ENCODE measurements around the gene PAPPA2.

PAPPA2 gene

DNA sequence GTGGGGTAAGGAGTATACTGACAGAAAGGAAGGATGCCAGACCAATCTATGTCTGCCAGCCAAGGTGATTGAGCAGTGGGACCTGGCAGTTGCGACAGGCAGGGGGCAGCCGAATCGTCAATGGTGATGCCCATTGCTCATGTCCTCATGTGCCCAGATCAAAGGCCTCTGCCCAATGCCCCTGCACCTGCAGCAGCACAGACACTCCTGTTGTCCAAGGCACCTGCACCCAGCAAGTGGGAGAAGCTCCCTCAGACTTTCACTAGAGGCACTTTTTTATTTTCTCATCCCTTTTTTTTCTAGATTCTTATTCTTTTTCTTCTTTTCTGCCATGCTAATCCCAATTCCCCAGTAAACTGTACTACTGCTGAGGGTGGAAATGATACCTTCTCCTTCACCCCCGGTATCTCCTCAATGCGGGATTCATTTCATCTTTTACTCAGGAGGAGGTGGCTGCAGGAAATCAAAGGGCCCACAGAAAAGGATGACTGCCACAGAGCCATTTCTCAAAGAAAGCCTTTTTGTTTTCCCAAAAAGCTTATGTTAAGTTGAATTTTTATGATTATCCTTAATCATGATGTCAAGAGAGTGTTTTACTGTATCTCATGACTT is 332.0 kb downstream of the PAPPA2 start:
- Histone ChIP-seq H3K9me3 (replicated peaks in 1 of 11) (no peaks in the 10 kb centered on the region), H3K4me3 (no peak overlapping the region), H3K4me2 (no peak overlapping the region), H3K27ac (no peak overlapping the region), H4K20me1 (no peaks in the 10 kb centered on the region), H3K9ac (no peak overlapping the region), H3K36me3 (no peaks in the 10 kb centered on the region), H3K27me3 (no peaks in the 10 kb centered on the region), H3K4me1 (peaks cover 0 to 5% (median 0%) of the 10 kb centered on the region in 10 experiments; a peak in 1 of 20 replicates)
- TF ChIP-seq Cebpa-rat (IDR thresholded peaks at IDR 0.05): no peak

- no peaks in the 10 kb centered on the region for H3K27me3 ChIP-seq
- TF ChIP-seq Cebpa-rat (IDR thresholded peaks at IDR 0.05): no peak
- no peak overlapping the region for H3K4me3 ChIP-seq
- no peak overlapping the region for H3K4me2 ChIP-seq
- H3K36me3 ChIP-seq: no peaks in the 10 kb centered on the region
- H3K9me3 ChIP-seq (replicated peaks in 1 of 11): no peaks in the 10 kb centered on the region
- no peak overlapping the region for H3K9ac ChIP-seq
- H4K20me1 ChIP-seq: no peaks in the 10 kb centered on the region
- no peak overlapping the region for H3K27ac ChIP-seq
- H3K4me1 ChIP-seq: peaks cover 0 to 5% (median 0%) of the 10 kb centered on the region in 10 experiments; a peak in 1 of 20 replicates
Observed at GRCh38 chr1:176795929-176796328, 333.0 kb downstream of the PAPPA2 start.

DNA sequence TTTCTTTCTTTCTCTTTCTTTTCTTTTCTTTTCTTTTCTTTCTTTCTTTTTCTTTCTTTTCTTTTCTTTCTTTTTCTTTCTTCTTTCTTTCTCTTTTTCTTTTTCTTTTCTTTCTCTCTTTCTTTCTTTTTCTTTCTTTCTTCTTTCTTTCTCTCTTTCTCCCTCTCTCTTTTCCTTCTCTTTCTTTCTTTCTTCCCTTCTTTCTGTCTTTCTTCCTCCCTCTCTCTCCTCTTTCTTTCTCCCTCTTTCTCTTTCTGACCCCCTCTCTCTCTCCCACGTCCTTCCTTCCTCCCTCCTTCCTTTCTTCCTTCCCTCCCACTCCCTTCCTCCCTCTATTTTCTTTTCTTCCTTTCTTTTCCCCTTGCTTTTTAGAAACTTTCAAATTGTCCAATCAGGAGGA is 333.6 kb downstream of the PAPPA2 start:
- no peaks in the 10 kb centered on the region for H3K27me3 ChIP-seq
- no peak overlapping the region for H3K9ac ChIP-seq
- no peaks in the 10 kb centered on the region for H3K9me3 ChIP-seq (replicated peaks in 1 of 11)
- H3K36me3 ChIP-seq: no peaks in the 10 kb centered on the region
- no peaks in the 10 kb centered on the region for H4K20me1 ChIP-seq
- no peak overlapping the region for H3K4me2 ChIP-seq
- no peak overlapping the region for H3K27ac ChIP-seq
- H3K4me3 ChIP-seq: no peak overlapping the region
- no peak for TF ChIP-seq Cebpa-rat (IDR thresholded peaks at IDR 0.05)
- H3K4me1 ChIP-seq: peaks cover 0 to 5% (median 0%) of the 10 kb centered on the region in 10 experiments; a peak in 1 of 20 replicates

GRCh38 chr1:176799327-176799726 is 336.4 kb downstream of the PAPPA2 start:
- Histone ChIP-seq H3K27ac (no peak overlapping the region), H3K4me3 (no peak overlapping the region), H3K9me3 (replicated peaks in 1 of 11) (no peaks in the 10 kb centered on the region), H3K27me3 (no peaks in the 10 kb centered on the region), H3K4me1 (peaks cover 0 to 5% (median 0%) of the 10 kb centered on the region in 10 experiments; a peak in 1 of 20 replicates), H3K36me3 (no peaks in the 10 kb centered on the region), H4K20me1 (no peaks in the 10 kb centered on the region), H3K9ac (no peak overlapping the region), H3K4me2 (peak overlapping the region in 2 of 11 experiments; percentile 33 to 36; a peak in 3 of 22 replicates)
- TF ChIP-seq Cebpa-rat (IDR thresholded peaks at IDR 0.05): no peak

- H3K27me3 ChIP-seq: no peaks in the 10 kb centered on the region
- no peaks in the 10 kb centered on the region for H3K9me3 ChIP-seq (replicated peaks in 1 of 11)
- H3K9ac ChIP-seq: no peak overlapping the region
- H3K27ac ChIP-seq: no peak overlapping the region
- H3K4me1 ChIP-seq: peaks cover 0 to 5% (median 0%) of the 10 kb centered on the region in 10 experiments; a peak in 1 of 20 replicates
- no peaks in the 10 kb centered on the region for H3K36me3 ChIP-seq
- no peaks in the 10 kb centered on the region for H4K20me1 ChIP-seq
- H3K4me3 ChIP-seq: no peak overlapping the region
- H3K4me2 ChIP-seq: no peak overlapping the region
- TF ChIP-seq Cebpa-rat (IDR thresholded peaks at IDR 0.05): no peak
Observed at GRCh38 chr1:176800978-176801513, 338.1 kb downstream of the PAPPA2 start.

GRCh38 chr1:176801514-176802020 is 338.6 kb downstream of the PAPPA2 start:
- no peaks in the 10 kb centered on the region for H3K36me3 ChIP-seq

DNA sequence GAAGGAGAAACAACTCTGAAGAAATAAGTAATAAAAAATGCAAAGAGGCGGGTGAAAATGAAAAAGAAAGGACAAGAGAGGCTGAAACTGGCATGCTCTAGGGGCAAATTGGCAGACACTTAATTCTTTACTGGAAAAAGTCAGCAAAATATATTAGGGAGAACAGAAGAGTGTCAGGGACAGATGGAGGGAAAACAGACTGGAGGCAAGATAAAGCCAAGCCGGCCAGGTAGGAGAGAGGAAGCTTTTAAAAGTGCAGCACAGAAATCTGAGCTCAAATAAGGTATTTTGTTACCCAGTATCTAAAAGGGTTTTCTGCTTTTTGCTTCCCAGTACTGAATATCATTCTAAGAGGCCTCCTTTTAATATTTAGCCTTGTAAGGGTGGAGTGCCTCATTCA is 339.3 kb downstream of the PAPPA2 start:
- H3K27ac ChIP-seq: no peak overlapping the region

More at GRCh38 chr1:176801514-176802020, 338.6 kb downstream of the PAPPA2 start:
- Histone ChIP-seq H3K4me3 (no peak overlapping the region), H3K27me3 (no peaks in the 10 kb centered on the region), H4K20me1 (no peaks in the 10 kb centered on the region), H3K9ac (no peak overlapping the region), H3K4me2 (no peak overlapping the region), H3K9me3 (replicated peaks in 1 of 11) (no peaks in the 10 kb centered on the region), H3K27ac (no peak overlapping the region), H3K4me1 (peaks cover 0 to 5% (median 0%) of the 10 kb centered on the region in 10 experiments; a peak in 1 of 20 replicates)
- no peak for TF ChIP-seq Cebpa-rat (IDR thresholded peaks at IDR 0.05)

GRCh38 chr1:176803042-176803441 is 340.1 kb downstream of the PAPPA2 start:
- Histone ChIP-seq H3K27me3 (no peaks in the 10 kb centered on the region), H3K9me3 (replicated peaks in 1 of 11) (no peaks in the 10 kb centered on the region), H3K4me2 (no peak overlapping the region), H3K27ac (no peak overlapping the region), H3K4me1 (peaks cover 0 to 5% (median 0%) of the 10 kb centered on the region in 10 experiments; a peak in 1 of 20 replicates), H3K4me3 (no peak overlapping the region), H3K36me3 (no peaks in the 10 kb centered on the region), H3K9ac (no peak overlapping the region), H4K20me1 (no peaks in the 10 kb centered on the region)
- TF ChIP-seq Cebpa-rat (IDR thresholded peaks at IDR 0.05): no peak

More for the DNA sequence above, 339.3 kb downstream of the PAPPA2 start:
- Histone ChIP-seq H4K20me1 (no peaks in the 10 kb centered on the region), H3K4me1 (peaks cover 0 to 5% (median 0%) of the 10 kb centered on the region in 10 experiments; a peak in 1 of 20 replicates), H3K27me3 (no peaks in the 10 kb centered on the region), H3K4me3 (no peak overlapping the region), H3K9ac (no peak overlapping the region), H3K36me3 (no peaks in the 10 kb centered on the region), H3K9me3 (replicated peaks in 1 of 11) (no peaks in the 10 kb centered on the region), H3K4me2 (no peak overlapping the region)
- TF ChIP-seq Cebpa-rat (IDR thresholded peaks at IDR 0.05): no peak

- no peak overlapping the region for H3K4me3 ChIP-seq
- H3K4me1 ChIP-seq: peaks cover 0 to 5% (median 0%) of the 10 kb centered on the region in 10 experiments; a peak in 1 of 20 replicates
- H4K20me1 ChIP-seq: no peaks in the 10 kb centered on the region
- no peaks in the 10 kb centered on the region for H3K27me3 ChIP-seq
- no peak overlapping the region for H3K4me2 ChIP-seq
- no peaks in the 10 kb centered on the region for H3K36me3 ChIP-seq
- TF ChIP-seq Cebpa-rat (IDR thresholded peaks at IDR 0.05): no peak
- H3K9me3 ChIP-seq (replicated peaks in 1 of 11): no peaks in the 10 kb centered on the region
- no peak overlapping the region for H3K9ac ChIP-seq
- no peak overlapping the region for H3K27ac ChIP-seq
Observed at GRCh38 chr1:176803596-176803995, 340.6 kb downstream of the PAPPA2 start.
